ENCODE results near the gene HMCN2. TPM values are rescaled to one million over a fixed set of nuclear protein-coding genes. Genes with fewer than 3 reads are reported as not detected.

Gene HMCN2
- total RNA-seq, 2 experiments from 2014 or later = not detected

- DNase-seq (ENCODE audit: low spot score) = no peak
- H2AFZ ChIP-seq (ENCODE audit: low read length) = no peak overlapping the region
- no peaks in the 10 kb centered on the region for H3K36me3 ChIP-seq (ENCODE audit: insufficient read depth, low read length)
- H3K27ac ChIP-seq (ENCODE audit: low read depth, low read length, poor library complexity, severe bottlenecking) = no peak overlapping the region
- H3K79me2 ChIP-seq (ENCODE audit: insufficient read depth, low read depth, low read length) = no peaks in the 10 kb centered on the region
- no peaks in the 10 kb centered on the region for H3K4me1 ChIP-seq (ENCODE audit: insufficient read depth, low read length, poor library complexity, severe bottlenecking)
- ChIA-PET CTCF (ENCODE audit: unreplicated experiment) (no interaction called here), POLR2A (interaction anchor here (0.6 kb wide), 1 partner anchor 309 kb away, joined by 4 read pairs; no protein-coding TSS in a partner anchor)
- intact Hi-C loops (cut with micrococcal nuclease; ENCODE audit: unreplicated experiment) = no loop called here
- no peak overlapping the region for H3K4me2 ChIP-seq (ENCODE audit: low read length)
- no peak overlapping the region for H3K4me3 ChIP-seq (ENCODE audit: low read depth, low read length, poor library complexity, severe bottlenecking)
- TF ChIP-seq EZH2phosphoT487 (IDR thresholded peaks at IDR 0.05; ENCODE audit: borderline replicate concordance, low read depth, low read length) (no peak), CTCF (conservative IDR thresholded peaks at IDR 0.05; ENCODE audit: low read length) (no peak)
- no peaks in the 10 kb centered on the region for H3K9me2 ChIP-seq (ENCODE audit: insufficient read depth, low read length)
- no TSS peak for BruUV-seq (replicated peaks)
- H3K9me3 ChIP-seq (ENCODE audit: low read length) = no peaks in the 10 kb centered on the region
- H4K20me1 ChIP-seq (ENCODE audit: insufficient read depth, low read length) = no peaks in the 10 kb centered on the region
Measured at GRCh38 chr9:130418776-130419175, 153.2 kb downstream of the HMCN2 start.

GRCh38 chr9:130419521-130420035, 154.0 kb downstream of the HMCN2 start:
- intact Hi-C loops (cut with micrococcal nuclease; ENCODE audit: unreplicated experiment) = no loop called here
- CTCF ChIA-PET (ENCODE audit: unreplicated experiment) = no interaction called here
- TF ChIP-seq EZH2phosphoT487 (IDR thresholded peaks at IDR 0.05; ENCODE audit: borderline replicate concordance, low read depth, low read length) = no peak
- no TSS peak for BruUV-seq (replicated peaks)
- Histone ChIP-seq H3K4me3 (ENCODE audit: low read depth, low read length, poor library complexity, severe bottlenecking) (no peak overlapping the region), H3K4me1 (ENCODE audit: insufficient read depth, low read length, poor library complexity, severe bottlenecking) (no peaks in the 10 kb centered on the region), H3K79me2 (ENCODE audit: insufficient read depth, low read depth, low read length) (no peaks in the 10 kb centered on the region), H3K4me2 (ENCODE audit: low read length) (no peak overlapping the region), H3K36me3 (ENCODE audit: insufficient read depth, low read length) (no peaks in the 10 kb centered on the region), H3K27ac (ENCODE audit: low read depth, low read length, poor library complexity, severe bottlenecking) (no peak overlapping the region), H3K9me2 (ENCODE audit: insufficient read depth, low read length) (no peaks in the 10 kb centered on the region), H4K20me1 (ENCODE audit: insufficient read depth, low read length) (no peaks in the 10 kb centered on the region), H2AFZ (ENCODE audit: low read length) (no peak overlapping the region), H3K9me3 (ENCODE audit: low read length) (no peaks in the 10 kb centered on the region)
- POLR2A ChIA-PET = interaction anchor here (0.6 kb wide), 1 partner anchor 310 kb away, joined by 4 read pairs; no protein-coding TSS in a partner anchor
- DNase-seq (ENCODE audit: low spot score) = no peak

GRCh38 chr9:130421154-130421801, 155.7 kb downstream of the HMCN2 start:
- DNase-seq (ENCODE audit: low spot score) = no peak
- Histone ChIP-seq H3K9me2 (ENCODE audit: insufficient read depth, low read length) (no peaks in the 10 kb centered on the region), H3K27ac (ENCODE audit: low read depth, low read length, poor library complexity, severe bottlenecking) (no peak overlapping the region), H3K9me3 (ENCODE audit: low read length) (no peaks in the 10 kb centered on the region), H3K36me3 (ENCODE audit: insufficient read depth, low read length) (no peaks in the 10 kb centered on the region), H4K20me1 (ENCODE audit: insufficient read depth, low read length) (no peaks in the 10 kb centered on the region), H3K4me3 (ENCODE audit: low read depth, low read length, poor library complexity, severe bottlenecking) (no peak overlapping the region), H3K4me2 (ENCODE audit: low read length) (no peak overlapping the region), H2AFZ (ENCODE audit: low read length) (no peak overlapping the region), H3K4me1 (ENCODE audit: insufficient read depth, low read length, poor library complexity, severe bottlenecking) (no peaks in the 10 kb centered on the region), H3K79me2 (ENCODE audit: insufficient read depth, low read depth, low read length) (no peaks in the 10 kb centered on the region)
- intact Hi-C loops (cut with micrococcal nuclease; ENCODE audit: unreplicated experiment) = no loop called here
- ChIA-PET POLR2A (no interaction called here), CTCF (ENCODE audit: unreplicated experiment) (no interaction called here)
- BruUV-seq (replicated peaks) = no TSS peak
- no peak for TF ChIP-seq EZH2phosphoT487 (IDR thresholded peaks at IDR 0.05; ENCODE audit: borderline replicate concordance, low read depth, low read length)
- TF ChIP-seq CTCF (conservative IDR thresholded peaks at IDR 0.05; ENCODE audit: low read length) = no peak

Measured in OCI-LY7 (cell line).